GM19468 (cell line): ENCODE measurements around the gene ZBTB14.
A peak's percentile ranks its signal among the peaks of the same experiment; 100 is the strongest.

Experiments
- ATAC-seq: cut with Tn5 transposase; IDR thresholded peaks from one replicate; pipeline ENCODE4 v1.9.1; 2021; ENCODE audit warnings: mild to moderate bottlenecking, moderate library complexity, moderate number of reproducible peaks; ENCODE audit not compliant: unreplicated experiment; ENCODE audit errors: extremely low read depth

The ZBTB14 gene, protein sequence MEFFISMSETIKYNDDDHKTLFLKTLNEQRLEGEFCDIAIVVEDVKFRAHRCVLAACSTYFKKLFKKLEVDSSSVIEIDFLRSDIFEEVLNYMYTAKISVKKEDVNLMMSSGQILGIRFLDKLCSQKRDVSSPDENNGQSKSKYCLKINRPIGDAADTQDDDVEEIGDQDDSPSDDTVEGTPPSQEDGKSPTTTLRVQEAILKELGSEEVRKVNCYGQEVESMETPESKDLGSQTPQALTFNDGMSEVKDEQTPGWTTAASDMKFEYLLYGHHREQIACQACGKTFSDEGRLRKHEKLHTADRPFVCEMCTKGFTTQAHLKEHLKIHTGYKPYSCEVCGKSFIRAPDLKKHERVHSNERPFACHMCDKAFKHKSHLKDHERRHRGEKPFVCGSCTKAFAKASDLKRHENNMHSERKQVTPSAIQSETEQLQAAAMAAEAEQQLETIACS

DNA sequence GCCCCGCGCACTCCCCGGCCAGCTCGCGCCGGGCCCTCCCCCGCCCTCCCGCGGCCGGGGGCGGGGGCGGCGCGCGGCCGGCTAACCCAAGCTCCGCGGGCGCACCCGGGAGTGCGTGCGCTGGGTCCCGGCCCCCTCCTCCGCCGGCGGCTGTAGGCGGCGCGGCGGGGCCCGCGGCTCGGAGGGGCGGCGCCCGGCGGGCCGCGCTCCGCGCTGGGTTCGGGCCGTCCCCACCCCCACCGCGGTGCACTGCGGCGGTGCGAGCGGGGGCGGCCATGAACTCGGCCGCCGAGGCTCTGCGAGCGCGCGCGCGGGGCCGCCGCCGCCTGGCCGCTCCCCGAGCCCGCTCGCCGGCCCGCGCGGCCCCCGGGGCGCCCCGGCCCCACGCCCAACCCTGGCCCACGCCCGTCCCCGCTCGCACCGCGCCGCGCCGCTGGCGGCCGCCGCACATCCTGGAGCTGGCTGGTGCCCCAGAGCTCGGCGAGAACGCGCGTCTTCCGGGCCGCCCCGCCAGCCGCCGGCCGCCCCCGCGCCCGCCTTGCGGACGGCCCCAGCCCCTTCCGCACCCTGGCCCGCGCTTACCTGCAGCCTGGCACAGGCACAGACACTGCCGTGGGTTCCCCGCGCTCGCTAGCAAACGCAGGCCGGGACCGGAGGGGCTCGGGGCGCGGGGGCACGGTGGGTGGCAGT, at the start of gene ZBTB14:
Gene ZBTB14, minus strand, starts transcription at position 496 of the 690 bp plus-strand sequence. CDS start 2,480 bp downstream, outside the sequence.
- ATAC-seq: peak; percentile 27

DNA sequence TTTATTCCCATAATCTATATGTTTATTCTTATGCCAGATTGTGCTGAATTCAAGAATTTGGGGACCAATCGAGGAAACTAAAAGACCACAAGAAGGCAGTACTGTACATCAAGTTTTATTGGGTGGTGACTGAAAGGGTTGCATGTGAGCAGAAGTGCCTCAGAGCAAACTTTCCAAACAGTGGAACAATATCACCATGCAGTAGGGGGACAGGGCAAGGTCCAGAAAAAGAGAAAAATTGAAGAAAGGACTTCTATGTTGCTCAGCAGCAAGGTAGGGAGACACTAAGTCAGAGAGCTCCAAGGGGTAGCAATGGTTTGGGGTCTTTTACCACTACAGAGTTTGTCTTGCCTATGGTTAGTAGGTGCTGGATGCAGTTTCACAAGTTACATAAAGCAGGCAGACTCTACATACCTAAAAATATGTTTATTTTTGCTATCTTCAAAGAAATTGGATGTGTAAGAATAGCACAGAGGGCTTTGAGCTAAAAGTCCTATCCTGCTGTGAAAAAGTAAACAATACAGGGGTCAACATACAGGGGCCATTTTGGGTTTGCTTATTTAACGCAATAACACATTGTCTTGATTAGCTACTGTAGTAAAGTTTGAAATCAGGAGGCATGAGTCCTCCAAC, 43.8 kb upstream of the ZBTB14 start:
- ATAC-seq: no peak

- ATAC-seq: no peak
These were observed 39.0 kb upstream of the ZBTB14 start for GRCh38 chr18:5334456-5335075.

DNA sequence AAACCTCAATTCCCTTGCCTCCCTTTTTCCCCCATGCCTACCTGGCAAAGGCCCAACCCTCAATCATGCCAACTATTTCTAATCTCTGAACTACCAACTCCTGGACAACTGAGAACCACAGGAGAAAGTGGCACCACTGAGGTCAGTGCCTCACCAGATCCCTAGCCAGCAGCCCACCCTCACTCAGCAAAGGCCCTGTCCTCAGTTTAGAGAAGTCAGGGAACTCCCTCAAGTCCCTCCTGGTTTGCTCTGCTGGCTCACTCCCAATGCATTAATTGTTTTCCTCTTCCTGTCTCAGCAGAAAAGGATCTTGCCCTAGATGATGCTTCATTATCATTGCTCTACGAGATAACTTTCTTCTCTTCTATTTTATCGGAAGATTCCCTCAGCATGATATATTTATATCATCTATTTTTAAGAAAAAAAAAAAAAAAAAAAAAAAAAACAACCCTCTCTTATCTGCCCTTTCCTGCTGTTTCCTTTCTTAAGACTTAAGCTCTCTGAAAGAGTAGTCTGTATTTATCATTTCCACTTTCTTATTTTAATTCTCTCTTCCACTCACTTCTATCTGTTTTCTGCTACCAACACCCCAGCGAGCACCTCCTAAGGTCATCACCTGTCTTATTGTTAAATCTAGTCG, 22.7 kb upstream of the ZBTB14 start:
- no peak for ATAC-seq

DNA sequence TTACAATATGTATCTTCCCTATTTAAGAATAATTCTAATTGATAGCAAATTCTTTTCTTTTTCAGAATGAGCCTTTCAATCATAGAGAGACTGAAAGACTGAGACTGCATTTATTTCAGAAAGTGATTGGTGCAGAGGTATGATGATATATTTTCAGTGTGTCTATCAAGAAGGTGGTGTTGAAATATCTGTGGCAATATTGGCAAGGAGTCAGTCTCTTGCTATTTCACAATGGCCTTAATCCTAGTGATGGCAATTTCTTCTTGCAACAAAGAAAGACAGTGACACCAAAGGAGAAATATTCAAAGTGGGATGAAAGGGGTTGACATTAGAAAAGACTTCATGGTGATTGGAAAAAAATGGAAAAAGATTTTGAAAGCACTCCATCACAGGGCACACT, 21.7 kb upstream of the ZBTB14 start:
- no peak for ATAC-seq

GRCh38 chr18:5315838-5316237, 20.3 kb upstream of the ZBTB14 start:
- ATAC-seq: no peak

GRCh38 chr18:5311301-5311989, 15.9 kb upstream of the ZBTB14 start:
- no peak for ATAC-seq

GRCh38 chr18:5309888-5310470, 14.5 kb upstream of the ZBTB14 start:
- peak; percentile 91 for ATAC-seq

- no peak for ATAC-seq
These were observed 10.3 kb upstream of the ZBTB14 start for GRCh38 chr18:5305835-5306234.

DNA sequence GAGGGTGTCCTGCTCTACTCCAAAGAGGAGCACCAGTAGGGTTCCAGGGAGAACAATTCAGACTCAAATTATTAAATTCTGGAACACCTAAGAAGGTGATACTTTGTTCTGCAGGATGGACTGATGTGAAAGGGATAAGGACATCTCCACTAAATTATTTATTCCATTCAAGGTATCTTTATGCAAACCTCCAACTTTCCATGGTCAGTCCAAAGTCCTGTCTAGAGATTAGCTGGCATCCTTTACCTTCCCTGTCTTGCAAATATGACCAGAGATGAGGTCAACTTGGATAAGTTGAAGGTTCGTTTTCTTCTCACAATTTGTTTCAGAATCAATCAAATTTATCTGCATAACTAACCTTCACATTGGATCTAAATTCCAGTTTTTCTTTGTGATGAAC, 8.7 kb upstream of the ZBTB14 start:
- ATAC-seq: no peak

- ATAC-seq: no peak
These were observed 8.1 kb upstream of the ZBTB14 start for GRCh38 chr18:5303636-5304035.

DNA sequence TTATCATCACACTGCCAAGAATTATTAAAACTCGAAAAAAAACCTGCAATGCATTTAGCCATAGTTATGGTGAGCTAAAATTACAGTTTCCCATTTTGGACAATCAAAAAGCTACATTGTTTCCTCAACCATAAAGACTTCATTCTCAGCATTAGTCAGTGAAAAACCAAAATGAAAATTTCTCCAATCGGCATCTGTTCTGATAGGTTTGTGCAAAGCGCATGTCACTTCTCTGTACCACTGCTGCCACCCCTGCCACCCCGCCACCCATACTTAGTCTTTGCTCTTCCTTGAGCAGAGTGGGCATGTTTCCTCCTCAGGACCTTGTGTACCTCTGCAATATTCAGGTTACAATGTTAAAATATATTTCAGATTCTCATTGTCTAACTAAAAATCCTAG, 7.1 kb upstream of the ZBTB14 start:
- no peak for ATAC-seq

DNA sequence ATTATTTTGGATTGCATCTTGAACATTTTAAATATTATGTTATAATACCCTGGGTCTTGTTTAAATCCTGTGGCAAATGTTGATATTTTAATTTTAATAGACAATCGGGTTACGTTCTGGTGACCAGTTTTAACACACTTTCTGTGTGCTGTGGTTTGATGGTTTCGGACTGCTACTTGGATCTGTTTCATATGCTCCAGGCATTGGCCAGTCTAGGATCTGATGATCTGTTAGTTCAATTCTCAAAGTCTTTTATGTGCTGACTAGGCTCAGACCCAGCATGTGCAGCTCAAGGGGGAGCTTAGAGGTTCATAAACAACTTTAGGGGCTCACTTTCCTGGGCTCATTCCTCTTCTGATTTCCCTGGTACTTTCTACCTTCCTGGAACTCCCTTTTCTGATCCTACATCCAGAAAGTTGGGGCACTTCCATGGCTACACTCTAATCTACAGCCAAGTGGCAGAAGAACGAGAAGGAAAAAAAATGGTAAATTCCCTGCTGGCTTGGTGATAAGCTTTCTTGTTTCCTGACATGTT, 5.0 kb upstream of the ZBTB14 start:
- no peak for ATAC-seq

DNA sequence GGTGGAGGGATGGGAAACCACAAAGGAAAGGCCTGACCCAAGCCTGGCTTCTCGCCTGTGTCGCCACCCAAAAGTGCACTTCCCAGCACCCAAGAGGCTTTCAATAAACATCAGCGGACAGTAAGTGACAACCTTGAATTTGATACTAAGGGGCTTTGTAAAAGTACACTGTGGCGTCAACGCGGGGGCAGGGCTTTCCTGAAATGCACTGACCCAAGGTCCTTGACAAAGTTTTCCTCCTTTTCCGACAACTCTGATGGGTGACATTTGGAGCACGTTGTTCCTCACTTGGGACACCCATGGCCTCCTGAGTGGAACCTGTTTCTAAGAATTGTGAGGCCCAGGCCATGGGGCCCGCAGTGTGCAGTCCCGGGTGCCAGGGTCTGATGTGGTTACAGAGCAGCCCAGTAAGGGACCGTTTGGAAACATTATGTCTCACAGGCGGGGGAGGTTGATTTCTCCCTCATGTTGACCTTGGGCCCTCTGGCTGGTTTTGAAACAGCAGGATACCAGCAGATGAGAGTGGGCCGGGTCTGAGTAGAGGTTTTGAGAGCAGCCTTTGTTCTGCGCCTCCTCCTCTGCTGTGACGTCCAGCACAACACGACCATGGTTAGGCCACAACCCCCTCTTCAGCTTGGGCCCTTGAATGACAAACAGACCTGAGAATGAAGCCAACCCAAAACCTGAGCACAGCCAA, 2.8 kb upstream of the ZBTB14 start:
- no peak for ATAC-seq

GRCh38 chr18:5297597-5297996, 2.1 kb upstream of the ZBTB14 start:
- ATAC-seq: no peak

DNA sequence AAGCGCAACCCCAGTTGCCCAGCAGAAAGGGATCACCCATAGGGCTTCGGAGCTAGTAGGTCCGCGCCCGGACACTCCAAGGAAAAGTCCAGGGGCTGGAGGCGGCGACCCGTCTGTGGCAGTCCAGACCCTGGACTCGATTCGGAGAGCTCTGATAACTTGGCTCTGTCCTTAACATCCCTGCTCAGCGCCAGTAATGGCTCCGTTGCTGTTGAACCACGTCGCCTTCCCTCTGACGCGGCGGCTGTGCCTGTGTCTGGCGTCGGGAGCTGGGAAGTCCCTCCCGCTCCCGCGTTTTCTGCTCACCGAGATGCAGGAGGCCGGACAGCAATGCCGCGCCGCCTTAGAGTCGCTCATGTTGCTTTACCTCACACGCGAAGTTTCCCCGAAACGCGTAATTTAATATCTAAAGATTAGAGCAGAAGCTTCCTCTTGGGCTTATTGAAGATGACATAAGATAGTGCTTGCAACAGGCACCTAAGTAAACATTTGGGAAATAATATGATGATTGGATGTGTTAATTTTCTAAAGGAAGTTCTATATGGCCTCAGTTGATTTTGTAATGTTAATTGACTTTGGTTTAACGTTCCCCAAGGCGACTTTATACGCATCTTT, 1.3 kb upstream of the ZBTB14 start:
- no peak for ATAC-seq

GRCh38 chr18:5295981-5296705, 617 bp upstream of the ZBTB14 start:
- ATAC-seq: peak; percentile 40
